Left renal cortex interstitium (tissue), 4 donors: ENCODE measurements around the gene PSMG3. TPM values are rescaled to one million over a fixed set of nuclear protein-coding genes. Genes with fewer than 3 reads are reported as not detected.

Experiments used
- DNase-seq, 4 donors: peaks; one replicate each; pipeline ENCODE4 v3.0.0-alpha.2; 2013; ENCODE audit warnings: low read depth in 4 of 4, low spot score in 2 of 4, missing footprints in 1 of 4
- polyA plus RNA-seq, 4 donors: library from polyadenylated mRNA; unstranded; fragments of 120-200 nt; gene quantifications; one replicate each; pipeline ENCODE4 v1.2.1, GENCODE V29; 2013; ENCODE audit not compliant: insufficient read length in 4 of 4

The PSMG3 gene
- polyA plus RNA-seq, 4 donors: 28.9 to 40.5 (median 35.5) TPM

DNA sequence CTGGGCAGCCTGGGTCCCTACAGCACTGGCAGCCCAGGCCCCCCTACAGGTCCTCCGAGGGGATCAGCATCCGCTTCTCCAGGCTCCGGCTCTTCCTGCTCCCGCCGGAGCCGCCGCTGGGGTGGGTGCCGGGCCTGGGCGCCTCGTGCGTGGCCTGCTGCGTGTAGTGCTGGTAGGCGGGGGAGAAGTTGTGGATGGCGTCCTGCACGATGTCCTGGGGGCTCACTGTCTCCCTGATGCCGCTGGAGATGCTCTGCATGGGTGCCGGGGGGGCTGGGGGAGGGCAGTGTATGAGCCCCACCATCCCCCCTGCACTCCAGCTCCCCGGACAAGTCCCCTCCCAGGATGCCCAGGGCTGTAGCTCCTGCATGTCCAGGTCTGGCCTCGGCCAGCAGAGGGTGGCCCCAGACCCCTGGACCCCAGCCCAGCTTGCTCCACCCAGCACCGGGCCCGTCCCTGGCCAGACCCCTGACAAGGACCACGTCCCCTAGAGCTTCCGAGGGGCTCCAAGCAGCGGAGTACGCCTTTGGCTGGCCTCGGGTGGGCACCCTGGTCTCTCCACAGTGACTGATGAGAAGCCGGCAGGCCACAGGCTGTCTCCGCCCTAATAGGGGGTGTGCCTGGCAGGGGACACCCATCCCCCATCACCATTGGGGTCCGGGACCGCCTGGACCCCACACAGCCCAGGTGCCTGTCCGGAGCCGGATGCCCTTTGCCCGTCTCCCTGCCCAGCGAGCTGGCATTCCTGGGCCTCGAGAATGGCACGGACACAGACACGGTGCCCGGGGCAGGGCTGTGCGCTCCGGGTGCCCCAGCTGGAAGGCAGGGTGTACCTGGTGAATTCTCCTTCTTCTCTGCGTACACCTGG is 22.7 kb downstream of the PSMG3 start:
- no peak for DNase-seq

DNA sequence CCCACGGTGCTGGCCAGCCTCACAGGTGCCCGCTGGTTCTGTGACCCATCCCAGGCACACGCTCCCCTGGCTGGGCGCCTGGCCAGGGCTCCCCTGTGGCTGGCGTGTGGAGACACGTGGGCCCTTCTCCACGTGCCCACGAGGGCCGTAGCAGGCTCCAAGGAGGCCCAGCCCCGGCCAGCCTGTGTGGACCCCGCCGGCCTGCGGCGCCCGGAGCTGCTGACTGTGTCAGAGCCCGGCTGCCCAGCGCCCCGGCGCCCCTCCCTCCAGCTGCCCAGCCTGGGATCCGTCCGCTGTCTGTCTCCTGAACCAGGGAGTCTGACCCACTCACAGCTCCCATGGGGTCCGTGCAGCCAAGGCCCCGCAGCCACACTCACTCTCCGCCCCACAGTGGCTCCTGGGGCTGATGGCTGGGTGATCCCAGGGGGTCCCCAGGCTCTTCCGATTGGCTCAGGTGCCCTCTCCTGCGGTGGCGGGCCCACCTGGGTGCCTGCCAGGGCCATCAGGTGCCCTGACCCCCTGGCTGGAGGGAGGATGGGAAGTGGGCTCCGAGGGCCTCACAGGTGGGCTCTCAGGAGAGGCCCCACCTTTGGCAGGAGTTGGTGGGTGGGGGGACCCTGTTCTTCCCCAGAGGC is 23.4 kb downstream of the PSMG3 start:
- no peak for DNase-seq

DNA sequence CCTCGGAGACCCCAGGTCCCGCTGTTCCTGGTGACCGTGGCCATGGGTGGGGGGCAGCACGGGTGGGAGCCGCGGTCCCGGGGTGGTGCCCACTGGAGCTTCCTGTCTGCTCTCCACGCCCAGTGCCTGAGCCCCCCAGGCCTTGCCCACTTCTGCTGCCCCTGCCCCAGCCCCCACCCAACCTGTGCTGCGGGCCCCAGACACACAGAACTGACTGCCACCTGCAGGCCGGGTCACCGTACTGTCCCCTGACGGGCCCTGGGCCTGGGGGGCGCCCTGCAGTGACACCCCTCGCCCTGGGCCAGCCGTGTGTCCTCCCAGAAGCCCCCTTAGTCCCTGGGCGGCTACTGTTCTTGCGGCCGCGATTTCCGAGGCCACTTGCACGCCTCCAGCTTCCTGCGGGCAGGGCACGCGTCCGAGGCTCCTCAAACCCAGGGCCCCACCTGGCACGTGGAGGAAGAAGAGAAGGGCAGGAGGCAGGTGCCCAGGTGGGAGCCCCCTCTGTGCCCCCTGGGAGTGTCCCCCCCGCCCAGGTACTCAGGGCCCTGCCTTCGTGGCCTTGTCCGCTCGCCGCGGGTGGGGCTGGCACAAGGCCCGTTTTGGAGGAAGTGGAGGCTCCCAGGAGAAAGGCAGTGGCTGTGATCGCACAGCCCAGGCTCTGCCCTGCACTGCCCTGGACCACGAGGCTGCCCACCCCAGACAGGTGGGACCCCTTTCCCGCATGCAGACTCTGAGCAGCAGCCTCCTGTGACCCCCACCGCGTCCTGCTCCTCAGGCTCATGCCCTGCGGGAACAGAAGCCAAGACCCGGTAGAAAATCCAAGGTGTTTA is 24.2 kb downstream of the PSMG3 start:
- DNase-seq: no peak

DNA sequence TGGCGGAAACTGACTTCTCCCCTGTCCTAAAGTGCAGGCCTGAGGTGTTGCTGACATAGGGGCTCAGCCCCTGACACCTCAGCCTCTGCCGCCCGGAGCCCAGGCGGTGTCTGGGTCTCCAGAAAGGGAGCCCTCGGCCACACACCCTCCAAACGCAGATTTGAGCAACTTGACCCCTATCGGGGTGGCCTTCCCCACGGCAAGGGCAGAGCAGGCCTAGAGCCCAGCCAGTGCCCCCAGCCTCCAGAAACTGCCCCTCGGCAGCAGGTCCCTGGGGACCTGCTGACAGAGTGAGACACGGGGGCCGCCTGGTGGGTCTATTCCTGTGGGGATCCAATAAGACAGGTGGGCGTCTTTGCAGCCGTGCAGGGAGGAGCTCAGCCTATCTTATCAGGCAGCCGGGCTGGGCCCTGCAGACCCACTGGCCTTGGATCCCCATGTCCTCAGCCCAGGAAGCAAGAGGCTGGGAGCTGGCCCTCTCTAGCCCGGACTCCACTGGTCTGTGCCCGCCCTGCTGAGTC is 24.9 kb downstream of the PSMG3 start:
- no peak for DNase-seq

DNA sequence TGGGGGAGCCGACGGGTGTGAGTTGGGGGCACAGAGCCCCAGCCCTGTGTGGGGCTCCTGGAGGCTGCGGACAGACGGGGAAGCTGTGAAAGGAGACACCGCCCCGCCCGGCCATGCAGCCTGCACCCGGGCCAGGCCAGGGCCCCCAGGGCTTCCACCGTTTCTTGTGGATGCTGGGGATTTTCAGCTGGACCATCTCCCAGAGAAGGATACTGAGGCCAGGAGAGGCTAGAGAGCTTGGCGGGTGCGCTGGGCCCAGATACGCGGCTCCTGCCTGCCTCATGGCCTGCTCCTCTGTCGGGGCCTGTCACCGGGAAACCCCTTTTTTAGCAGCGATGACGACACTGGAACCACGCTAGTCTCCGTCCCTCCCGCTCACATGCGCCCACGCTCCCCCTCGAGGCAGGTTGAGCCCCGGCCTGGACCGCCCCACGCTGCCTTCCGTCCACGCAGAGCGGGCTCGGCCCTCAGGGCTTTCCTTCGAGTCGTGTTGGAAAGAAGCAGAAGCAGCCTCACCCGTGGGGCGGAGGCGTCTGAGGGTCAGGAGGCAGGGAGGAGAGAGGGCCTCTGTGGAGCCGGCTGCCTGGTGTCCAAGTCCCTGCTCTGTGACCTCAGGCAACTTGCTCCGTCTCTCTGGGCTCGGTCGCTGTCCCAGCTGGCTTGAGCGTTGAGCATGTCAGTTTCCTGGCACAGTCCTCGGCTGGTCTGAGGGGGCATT is 25.5 kb downstream of the PSMG3 start:
- no peak for DNase-seq

DNA sequence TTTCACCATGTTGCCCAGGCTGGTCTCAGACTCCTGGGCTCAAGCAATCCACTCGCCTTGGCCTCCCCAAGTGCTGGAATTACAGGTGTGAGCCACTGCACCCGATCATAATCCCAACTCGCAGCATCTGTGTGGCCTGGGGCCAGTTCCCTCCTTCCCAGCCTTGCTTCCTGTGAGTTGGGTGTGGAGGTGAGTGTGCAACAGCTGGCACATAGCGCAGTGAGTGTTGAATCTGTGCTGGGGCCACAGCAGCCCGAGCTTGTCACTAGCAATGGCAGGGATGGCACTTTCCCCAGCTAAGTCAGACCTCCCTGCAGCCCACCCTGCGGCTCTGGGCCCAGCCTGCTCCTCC is 26.0 kb downstream of the PSMG3 start:
- DNase-seq: no peak

DNA sequence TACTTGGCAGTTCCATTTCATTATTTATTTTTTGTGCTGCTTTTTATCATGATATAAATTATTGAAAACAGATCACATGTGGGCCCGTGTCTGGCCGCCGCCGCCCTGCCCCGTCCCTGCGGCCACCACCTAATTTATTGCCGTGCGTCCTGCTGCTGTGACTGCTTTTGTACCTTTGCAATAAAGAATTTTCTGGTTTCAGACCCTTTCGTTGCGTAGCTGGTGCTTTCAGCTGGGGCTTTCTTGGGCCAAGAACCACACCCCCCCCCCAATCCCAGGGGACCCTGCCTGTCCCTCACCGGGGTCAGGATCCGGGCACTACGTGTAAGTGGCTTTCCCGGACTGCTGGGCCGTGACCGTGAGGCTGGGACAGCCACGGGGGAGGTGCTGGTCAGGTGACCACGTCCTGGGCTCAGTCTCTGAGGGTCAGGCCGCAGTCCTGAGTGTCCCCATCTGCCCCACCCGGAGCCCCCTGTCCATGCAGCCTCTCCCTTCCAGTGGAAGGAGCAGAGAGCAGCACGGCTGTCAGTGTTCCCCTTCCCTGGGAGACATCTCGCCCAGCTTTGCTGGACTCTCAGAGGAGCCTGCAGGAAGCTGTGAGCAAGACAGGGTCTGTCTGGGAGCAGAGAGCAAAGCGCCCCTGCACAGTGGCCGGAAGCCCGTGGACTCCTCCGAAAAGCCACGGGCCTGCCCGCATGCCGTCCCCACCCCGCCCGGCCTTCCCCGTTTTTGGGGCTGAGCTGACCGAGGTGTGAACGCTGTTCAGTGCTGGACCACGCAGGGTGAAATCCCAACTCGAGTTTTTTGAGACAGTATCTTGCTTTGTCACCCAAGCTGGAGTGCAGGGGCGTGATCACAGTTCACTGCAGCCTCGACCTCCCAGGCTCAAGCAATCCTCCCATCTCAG is 26.7 kb downstream of the PSMG3 start:
- no peak for DNase-seq

DNA sequence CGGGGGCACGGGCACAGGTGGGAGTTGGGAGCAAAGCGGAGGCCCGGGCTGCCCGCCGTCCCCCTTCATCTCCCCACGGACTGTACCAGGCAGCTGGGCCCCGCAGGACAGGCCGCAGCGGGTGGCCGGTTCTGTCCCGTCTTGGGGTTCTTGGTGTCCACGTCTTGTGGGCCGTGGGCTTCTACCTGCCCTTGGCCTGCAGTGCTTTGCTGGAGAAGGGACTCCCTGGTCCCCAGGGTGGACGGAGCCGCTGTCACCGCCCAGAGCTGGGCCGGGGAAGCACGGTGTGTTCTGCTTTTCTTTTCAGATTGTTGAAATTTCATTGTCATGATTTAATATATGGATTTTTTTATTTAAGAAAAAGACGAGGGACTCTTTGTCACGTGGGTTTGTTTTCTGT is 27.5 kb downstream of the PSMG3 start:
- DNase-seq: no peak

DNA sequence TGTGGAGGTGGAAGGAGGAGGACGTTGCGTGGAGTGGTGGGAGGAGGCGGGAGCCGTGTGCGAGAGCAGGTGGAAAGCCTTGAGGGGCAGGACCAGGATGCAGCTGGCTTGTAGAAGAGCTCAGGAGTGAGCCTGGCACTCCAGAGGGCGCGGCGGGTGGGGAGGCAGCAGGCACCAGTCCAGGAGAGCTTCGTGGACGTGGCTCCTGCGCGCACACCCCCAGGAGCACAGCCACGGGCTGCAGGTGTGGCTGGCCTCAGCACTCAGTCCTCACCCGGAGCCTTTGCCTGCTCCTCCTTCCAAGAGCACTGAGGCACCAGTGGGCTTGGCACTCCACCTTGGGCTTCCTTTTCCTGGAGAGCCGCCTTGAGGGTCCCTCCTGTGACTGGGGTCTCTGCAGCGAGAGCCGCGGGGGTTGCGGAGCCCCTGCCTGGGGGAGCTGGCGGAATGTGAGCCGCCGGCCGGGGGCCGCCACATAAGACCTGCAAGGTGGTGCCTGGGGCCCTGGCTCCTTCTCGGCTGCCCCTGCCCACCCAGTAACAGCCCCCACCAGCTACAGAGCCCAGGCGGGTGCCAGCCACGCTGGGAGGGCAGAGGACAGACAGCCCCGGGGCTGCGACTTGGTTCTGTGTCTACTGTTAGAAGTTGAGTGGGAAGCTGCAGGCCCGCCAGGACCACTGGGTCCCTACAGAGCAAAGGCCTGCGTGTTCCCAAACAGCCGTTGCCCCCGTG is 28.2 kb downstream of the PSMG3 start:
- no peak for DNase-seq

DNA sequence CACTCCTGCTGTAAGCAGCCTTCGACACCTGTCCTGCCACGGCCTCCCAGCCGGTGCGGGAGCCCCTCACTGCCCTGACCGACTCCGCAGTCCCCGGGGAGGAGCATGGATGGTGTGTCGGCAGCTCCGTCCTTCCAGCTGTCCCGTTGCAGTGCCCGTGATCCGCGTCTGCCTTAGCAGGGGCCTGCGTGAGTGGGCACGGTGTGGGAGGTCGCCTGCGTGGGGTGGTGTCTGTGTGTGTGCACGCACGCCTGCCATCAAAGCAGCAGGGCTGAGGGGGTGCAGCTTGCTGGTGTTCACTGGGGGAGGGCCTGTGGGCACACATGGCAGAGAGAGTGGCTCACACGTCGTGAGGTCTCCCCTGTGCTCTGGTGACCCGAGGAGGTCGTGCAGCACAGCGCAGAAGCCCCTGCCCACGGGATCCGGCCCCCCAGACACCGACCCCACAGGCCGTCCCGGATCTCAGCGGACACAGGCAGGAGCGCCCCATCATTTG is 29.0 kb downstream of the PSMG3 start:
- no peak for DNase-seq

DNA sequence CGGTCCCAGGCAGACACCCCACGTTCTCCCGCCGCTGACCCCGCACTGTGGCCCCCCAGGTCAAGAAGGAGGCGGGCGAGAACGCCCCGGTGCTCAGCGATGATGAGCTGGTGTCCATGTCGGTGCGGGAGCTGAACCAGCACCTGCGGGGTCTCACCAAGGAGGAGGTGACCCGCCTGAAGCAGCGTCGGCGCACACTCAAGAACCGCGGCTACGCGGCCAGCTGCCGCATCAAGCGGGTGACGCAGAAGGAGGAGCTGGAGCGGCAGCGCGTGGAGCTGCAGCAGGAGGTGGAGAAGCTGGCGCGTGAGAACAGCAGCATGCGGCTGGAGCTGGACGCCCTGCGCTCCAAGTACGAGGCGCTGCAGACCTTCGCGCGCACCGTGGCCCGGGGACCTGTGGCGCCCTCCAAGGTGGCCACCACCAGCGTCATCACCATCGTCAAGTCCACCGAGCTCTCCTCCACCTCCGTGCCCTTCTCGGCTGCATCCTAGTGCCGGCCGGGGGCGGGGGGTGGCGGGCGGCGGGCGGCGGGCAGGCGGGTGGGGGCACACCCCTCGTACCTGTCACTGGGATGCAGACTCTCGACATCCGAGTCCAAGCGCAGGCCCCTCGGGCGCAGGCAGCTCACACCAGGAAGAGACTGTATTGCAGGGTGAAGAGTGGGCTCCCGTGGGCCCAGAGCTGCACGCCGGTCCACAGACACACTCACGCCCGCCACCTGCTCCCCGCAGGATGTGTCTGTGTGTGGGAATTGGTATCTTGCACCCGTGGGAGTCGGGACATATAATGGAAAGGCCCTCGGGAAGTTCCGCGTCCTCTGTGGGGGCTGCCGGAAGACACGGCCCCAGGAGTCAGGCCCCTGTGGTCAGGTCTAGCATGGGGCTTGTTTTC is 29.7 kb downstream of the PSMG3 start:
- DNase-seq: no peak

DNA sequence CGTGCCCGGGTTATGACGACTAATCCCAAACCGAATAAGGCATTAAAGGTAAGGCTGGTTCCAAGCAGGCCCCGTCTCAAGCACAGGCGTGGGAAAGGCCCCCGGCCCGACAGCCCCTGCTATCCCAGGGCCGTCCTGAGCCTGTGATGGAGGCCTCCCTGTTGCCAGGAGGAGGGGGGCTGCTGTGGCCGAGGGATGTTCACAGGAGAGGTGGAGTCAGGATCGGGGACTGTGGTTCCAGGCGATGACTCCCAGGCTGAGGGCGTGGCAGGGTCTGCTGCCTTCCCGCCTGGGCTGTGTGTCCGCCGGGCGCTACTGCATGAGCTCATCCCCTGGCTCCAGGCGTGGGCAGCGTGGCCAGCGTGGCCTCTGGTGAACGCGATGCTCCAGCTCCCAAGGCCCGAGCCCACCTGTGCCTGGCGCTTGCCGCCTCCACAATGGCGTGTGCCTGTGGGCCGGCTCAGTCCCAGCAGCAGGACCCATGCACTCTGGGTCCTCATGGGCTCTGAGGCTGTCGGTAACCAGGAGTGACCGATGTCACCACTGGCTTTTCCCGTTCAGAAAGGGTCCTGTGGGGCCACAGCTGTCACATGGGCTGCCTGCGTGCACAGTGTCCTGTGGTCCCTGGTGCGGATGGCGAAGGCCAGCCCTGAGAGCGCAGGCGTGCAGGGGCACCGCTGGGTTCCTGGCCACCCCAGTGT is 30.5 kb downstream of the PSMG3 start:
- no peak for DNase-seq

DNA sequence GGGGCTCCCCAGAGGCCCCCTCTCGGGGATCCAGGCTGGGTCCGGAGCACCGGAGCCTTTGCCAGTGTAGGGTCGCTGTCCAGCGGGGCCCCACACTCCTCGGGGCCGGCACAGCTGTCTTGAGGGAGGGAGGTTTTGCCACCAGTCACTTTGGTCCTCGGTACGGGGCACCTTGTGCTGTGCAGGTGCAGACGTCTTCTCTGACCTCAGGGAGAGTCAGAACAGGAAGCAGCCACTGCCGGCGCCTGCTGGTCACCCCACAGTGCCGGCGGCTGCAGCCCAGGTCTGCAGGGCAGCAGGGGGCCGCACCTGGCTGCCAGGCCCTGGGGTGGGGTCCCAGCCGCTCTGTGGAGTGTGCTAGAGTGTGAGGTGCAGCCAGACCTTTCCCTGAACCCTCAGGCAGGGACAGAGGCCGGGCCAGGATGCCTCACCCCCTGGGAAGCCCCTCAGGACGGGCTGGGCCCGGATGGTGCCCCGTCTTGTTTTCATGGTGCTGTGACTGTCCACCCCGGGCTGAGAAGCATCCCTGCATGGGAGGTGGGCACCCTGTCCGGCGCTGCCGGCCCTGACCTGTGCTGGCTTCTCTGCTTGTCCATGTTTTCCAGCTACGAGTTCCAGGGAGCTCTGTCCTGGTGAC is 31.2 kb downstream of the PSMG3 start:
- DNase-seq: no peak

DNA sequence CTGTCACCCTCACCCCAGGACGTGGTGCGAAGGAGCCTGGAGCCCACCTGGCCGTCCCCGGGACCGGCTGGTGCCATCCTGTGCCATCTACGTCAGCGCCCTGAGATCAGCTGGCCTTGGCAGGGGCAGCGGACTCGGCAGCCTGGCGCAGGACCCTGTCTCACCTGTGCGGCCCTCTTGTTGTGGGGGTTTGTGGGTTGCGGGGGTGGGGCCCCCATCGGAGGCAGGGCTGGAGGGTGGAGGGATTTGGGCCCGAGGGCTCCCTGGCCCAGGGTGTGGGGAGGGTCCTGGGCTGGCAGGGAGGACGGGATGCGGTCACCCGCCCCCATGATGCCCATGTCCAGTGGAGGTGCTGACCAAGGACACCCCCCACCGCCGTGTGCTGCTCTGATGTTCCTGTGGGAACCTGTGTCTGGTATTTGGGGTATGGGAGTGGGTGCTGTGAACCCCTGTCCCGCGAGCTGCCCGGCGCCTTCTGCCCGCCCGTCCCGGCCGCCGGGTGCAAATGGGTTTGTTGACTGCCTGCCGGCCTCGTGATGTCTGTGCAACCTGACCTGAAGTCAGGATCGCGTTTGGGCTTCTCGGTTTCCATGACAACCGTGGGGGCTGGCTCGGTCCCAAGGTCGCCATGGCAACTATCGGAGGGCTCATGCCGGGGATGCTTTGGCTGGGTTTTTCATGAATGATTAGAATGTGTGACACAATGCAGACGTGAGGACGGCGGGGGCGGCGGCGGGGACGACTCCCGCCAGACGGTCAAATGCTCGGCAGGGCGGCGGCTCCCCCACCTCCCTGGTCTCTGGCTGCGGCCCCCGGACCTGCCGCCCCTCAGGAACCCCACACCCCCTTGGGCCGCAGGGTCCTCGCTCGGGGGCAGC is 32.1 kb downstream of the PSMG3 start:
- peak in 3 of 4 donors; percentile 78 to 89 (median 83) for DNase-seq

DNA sequence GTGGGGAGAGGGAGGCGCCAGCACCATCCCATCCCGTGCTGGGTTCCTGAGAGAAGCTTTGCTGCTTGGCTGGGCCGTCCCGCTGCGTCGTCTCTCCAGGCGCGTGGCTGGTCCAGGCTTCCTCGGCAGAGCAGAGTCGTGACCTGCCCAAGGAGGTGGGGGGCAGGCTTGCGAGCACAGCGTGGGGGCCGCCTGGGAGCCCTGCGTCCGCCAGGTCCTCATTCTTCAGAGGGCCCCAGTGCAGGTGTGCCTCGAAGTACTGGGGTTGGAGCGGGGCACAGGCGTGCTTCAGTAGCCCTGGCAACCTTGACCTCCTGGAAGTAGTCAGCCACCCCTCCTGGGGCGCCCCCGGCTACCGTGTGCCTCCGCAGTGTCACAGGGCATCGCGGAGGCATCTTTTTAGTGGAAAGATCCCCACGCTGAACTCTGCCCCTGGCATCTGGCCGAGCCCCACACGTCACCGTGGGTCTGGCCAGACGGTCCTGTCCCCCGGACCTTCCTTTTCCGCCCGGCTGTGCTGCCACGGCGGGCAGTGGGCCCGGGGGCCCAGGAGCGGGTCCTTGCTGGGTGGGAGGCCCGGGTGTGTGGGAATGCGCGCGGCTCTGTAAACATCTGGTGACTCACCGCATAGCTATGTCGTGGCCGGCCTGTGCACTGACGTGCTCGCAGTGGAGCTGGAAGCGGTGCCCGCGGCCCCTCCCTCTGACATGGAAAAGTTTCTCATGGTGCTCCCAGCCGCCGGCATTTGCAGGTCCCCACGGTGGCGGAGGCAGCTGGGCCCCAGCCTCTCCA is 32.9 kb downstream of the PSMG3 start:
- DNase-seq: peak in 3 of 4 donors; percentile 75 to 85 (median 82)
